Fibroblast of skin of right biceps (primary cell): ENCODE results near the gene FHIT.

Source experiments
- DNase-seq: peaks from one replicate; pipeline ENCODE4 v3.0.0-alpha.2; 2013

FHIT gene

DNA sequence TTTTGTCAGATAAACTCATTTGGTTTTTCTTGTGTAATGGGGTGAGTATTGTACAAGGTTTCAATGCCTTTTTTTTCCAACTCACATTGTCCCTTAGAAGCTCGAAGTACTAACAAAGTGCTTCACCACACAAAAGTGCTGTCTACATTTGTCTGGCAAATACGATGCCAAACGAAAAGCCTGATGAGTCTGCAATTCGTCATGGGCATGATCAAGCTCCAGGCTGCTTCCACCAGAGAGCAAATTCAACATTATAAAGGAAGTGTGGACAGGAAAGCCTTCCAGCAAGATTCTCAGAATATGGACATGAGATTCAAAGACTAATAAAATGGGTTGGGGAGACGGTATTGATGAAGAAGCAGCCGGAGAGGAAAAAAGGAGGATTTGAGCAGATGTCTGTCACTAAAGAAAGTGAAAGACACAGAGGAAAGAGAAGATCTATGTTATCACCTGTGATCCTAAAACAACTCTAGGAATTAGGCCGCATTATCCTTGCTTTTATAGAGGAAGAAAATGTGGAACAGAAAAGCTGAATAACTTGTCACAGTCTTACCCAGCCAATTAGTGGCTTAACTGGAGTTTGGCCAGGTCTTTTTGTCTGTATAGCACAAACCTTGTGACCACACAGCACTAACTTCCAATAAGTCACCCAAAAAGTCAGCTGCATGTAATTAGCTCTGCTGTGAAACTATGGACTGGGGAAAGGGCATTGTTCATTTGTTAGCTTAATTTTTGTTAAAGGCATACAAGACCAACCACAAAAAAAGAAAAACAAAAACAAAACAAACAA, 494.8 kb downstream of the FHIT start:
- DNase-seq = peak; percentile 59

DNA sequence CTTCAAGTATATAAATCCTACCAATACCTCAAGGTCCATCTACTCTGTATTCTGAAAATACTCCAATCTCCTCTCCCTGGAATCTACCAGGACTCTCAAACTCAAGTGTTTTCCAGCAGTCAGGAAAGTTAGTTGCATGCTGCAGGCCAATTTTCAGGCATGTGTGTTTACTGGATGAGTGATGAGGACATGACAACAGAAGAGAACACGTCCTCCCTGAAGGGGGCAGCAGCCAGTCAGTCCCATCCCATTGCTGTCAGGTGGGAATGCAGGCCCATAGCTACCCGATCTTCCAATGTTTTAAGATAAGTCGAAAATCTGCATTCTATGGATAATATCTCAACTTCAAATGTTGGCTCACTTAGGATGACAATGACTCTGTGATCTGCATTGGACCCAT, 496.2 kb downstream of the FHIT start:
- peak; percentile 12 for DNase-seq

- peak; percentile 80 for DNase-seq
These were observed 496.6 kb downstream of the FHIT start for GRCh38 chr3:60754617-60755016.

- DNase-seq = peak; percentile 86
These were observed 498.4 kb downstream of the FHIT start for GRCh38 chr3:60752809-60753208.

DNA sequence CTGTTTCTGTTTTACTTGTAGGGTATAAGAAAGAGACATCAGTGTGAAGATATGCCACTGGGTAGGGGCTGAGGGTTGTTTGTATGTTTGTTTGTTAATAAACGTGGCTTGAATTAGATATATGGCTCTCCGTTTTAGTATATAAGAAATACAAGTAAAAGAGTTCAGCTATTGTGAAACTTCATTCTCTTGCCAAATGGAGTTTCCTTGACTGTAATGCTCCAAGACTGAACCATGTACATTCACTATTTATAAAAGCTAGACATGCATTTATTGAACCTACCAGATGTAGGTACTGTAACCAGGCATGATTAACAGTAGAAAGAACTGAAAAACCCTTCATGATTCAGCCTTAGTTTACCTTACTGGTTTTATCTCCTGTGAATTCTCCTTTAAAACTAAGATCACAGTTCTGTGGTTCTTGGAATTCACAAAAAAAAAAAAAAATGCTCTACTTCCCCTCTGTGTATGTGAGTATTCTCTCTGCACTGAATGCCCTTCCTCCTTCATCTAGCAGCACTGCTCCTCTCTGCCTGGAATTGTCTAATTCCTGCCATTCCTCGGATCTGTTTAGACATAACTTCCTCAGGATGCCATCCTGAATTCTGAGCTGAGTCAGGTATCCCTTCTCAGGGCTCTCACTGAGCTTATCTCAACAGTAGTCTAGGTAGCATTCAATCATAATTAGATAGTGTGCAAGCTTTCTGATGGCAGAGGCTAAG, 504.4 kb downstream of the FHIT start:
- DNase-seq = peak; percentile 58

DNA sequence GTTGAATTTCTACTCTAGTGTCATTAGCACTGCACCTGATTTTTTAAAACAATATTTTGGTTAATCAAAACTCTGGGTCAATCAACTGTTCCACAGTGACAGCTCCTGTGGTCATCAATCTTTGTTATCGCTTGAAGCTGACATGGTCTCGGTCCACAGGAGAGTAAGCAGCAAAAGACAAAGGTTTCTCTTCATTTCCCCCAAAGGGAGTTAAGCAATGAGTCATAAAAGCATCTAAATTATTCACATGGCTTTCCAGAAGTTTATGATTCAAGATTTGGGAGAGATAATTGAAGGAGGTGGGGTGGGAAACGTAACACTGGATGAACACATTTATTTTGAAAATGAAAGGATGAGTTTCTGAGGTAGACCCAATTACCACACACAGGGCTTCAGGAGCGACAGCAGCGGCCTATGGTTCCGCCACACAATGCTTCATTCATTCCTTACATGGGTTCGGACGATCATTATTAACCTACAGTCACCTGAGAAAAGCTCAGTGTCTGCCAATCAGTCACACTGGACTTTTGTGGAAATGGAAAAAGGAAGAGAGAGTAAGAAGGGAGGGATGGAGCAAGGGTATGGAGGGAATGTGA, 505.1 kb downstream of the FHIT start:
- peak; percentile 71 for DNase-seq

GRCh38 chr3:60743631-60744164, 507.6 kb downstream of the FHIT start:
- no peak for DNase-seq

GRCh38 chr3:60742606-60743145, 508.6 kb downstream of the FHIT start:
- peak; percentile 86 for DNase-seq

DNA sequence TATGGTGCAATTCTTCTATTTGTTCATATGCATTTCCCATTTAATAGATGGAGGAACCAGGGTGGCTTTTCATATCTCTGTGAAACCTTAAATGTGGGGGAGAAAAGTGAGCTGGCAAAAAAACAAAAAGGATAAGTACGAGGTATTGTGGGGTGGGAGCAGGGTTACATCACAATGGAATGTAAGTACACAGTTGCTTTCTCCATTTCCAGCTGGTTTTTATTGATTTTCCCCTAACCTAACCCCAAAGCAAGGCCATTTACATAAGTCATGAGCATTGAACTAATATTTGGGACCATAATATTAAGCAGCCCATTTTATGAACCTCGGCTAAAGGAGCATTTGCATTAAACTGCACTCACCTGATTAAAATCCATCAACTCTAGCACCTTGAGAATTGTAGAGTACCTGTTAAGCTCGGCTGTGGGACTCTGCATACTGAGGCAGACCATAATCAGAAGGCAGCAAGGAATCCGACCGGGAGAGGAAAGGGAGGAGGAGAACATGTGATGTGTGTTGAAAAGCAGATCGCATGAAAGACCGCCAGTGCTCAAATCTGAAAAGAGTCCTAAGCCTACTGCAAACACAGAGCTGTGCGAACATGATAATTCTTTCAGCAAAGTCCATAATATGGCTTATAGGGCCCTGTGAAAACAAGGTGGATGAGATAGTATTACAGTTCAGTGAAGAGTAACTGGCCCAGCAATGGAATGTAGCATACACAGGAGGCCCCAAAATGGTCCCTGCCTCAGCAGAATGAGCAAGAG, 513.4 kb downstream of the FHIT start:
- DNase-seq = no peak

- no peak for DNase-seq
These were observed 520.9 kb downstream of the FHIT start for GRCh38 chr3:60730371-60730770.

DNA sequence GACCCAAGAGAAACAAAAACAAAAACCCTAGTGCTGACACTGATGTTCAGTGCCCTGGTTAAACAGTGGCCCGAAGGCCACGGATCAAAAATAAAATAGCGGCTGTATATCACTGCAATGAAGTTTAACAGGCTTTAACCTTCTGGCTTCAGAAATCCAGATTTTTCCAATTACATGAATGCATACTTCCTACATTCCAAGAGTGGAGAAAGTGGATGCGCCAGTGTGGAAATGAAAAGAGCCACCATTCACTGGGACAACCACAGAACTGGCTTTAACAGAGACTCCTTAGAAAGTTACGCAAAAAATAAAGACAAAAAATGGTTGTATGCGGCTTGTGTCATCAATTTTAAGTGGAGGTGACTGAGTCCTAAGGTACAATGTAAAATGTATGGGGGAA, 522.2 kb downstream of the FHIT start:
- DNase-seq = peak; percentile 55

DNA sequence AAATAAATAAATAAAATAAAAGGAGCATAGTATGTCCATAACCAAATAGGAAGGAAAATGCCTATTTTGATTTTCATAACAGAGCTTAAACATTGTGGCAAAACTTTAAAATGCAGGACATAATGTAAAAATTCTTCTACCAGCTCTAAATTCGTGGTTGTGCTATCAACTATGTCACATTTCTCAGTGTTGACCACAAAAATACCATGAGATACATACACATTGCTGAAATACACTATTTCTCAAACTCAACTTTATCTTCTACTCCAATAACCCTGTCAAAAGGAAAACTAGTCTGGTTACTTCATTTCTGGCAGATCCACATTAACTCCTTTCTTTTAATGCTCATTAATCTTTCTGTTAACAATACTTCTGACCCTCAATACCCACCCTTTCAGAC, 523.2 kb downstream of the FHIT start:
- DNase-seq = peak; percentile 52

DNA sequence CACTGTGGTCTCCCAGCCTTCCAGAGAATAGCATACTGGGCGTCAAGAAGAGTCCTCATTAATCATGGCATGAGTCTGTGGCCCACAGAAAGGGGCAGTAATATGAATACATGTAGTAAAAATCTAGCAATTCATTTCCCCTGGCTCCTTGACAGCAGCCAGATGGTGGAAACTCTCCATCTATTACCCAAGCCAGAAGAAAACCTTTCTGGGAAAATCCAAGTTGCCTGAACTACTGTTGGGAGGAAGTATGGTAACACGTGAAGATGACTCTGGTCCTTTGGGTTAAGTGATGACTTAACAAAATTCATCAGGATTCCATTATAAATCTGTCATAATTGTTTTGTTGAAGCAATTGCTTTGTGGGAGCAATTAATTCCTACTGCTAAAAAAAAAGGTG, 530.5 kb downstream of the FHIT start:
- DNase-seq = peak; percentile 23

DNA sequence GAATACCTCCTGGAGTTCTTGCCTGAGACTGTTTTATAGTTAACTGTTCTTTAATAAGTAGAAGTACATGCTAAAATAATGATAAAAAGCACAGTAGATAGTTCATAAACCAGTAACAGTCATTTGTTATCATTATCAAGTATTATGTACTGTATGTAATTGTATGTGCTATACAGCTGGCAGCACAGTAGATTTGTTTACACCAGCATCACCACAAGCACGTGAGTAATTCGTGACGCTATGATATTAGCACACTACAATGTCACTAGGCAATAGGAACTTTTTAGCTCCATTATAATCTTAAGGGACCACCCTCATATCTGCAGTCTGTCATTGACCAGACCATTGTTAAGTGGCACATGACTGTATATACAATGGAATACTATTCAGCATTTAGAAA, 534.7 kb downstream of the FHIT start:
- no peak for DNase-seq

DNA sequence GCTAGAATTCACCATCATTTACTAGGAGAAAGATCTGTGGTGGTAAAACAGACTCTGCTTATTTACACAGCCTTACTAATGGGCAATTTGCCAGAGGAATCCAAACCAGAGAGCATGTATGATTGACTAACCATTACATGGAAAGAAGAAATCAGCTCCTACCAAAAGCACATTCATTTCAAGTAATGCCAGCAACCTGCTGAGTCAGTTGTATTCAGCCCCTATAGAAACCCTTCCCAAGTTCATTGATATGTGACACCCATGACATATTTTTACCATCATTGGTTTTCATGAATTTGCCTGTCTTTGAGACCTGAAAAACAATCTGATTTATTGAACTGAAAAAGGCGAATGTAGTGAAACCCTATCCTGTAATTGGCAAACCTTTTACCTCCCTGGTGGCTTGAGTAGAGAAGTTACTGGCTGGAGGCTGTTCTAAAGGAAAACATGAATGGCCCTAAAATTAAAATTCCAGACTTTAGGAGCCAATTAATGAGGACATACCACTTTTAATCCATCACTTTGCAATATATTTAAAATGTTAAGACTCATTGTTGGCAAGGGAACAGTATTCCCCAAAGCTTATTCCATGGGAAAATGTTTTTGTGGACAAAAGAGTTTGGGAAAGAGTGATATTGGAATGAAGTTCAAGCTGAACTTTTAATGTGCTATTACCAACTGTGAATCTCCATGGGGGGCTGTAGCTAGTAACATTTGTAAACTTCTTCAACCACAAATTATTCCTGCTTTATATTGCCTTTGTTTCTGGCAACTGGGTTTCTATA, 542.9 kb downstream of the FHIT start:
- DNase-seq = peak; percentile 94

GRCh38 chr3:60707452-60708020, 543.7 kb downstream of the FHIT start:
- DNase-seq = peak; percentile 53

DNA sequence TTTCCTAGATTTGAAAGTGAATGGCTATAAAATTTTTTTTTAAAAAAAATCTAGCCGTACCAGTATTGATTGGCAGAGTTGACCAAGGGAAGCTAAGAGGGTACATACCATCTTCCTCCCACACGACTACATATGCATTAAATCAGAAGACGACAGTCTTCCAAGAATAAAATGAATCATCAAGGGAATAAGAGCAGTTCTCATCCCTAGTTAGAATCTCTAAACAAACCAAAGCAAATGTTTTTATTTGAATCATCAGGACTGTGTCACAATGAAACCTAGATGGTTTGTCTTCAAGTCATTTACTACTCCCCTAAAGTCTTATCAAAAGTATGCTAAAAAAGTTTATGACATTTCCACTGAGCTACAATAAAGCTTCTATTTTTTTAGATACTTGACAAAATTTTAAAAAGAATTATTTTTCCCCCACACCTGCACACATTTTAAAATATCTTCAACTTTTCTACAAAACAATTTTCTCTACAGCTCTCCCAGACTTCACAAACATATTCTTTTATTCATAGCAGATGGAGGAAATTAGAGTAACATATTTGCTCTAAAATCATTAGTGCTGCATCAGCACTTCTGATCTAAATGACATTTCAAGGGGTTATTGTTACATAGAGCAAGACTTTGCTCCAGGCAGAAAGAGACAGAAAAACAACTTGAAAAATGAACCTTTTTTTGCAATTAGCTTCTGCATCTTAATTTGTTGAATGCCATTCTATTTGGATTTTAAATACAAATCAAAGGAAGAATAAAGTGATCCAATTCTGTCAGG, 547.1 kb downstream of the FHIT start:
- DNase-seq = peak; percentile 74

DNA sequence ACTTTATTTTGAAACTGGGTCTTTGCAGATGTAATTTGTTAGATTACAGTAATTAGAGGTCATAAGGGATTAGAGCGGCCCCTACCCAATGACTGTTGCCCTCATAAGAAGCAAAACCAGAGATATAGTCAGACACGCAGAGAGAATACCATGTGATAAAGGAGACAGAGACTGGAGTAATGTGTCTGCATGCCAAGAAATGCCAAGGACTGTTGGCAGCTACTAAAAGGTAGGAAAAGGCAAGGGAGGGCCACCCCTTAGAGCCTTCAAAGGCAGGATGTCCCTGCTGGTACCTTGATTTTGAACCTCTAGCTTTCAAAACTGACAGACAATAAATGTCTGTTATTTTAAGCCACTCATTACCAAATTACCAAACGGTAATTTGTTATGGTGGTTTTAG, 548.2 kb downstream of the FHIT start:
- no peak for DNase-seq

- DNase-seq = no peak
These were observed 553.1 kb downstream of the FHIT start for GRCh38 chr3:60698117-60698516.

- no peak for DNase-seq
These were observed 554.1 kb downstream of the FHIT start for GRCh38 chr3:60697132-60697531.
